ENCODE measurements around the gene SLC66A1. TPM values are rescaled to one million over a fixed set of nuclear protein-coding genes. Genes with fewer than 3 reads are reported as not detected.

Gene SLC66A1
- total and polyA plus RNA-seq, 7 donors = 8.0 to 25.8 (median 18.0) TPM

DNA sequence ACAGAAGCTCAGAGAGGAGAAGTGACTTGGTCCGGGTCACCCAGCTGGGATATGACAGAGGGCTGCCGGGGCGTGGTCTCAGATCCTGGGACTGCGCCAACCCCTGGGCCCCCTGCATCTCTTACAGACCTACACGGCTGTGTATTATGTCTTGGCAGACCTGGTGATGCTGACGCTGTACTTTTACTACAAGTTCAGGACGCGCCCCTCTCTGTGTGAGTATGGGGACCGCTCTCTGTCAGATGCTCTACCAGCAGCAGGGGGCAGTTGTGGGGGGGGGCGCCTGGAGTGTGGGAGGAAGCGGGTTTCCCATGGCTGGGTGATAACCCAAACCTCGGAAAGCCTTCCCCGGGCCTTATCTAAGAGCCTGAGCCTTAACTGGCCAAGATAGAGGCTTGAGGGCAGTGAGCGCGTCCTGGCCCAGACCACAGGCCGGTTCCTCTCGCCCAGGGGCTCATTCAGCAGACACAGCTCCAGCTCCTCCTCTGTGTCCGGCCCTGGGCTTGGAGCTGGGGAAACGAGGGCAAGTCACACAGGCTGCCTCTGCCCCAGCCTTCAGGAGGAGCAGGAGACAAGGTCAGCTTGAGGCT is 13.3 kb downstream of the SLC66A1 start:
- DNase-seq (no peak), ATAC-seq (no peak)
- Histone ChIP-seq H3K36me3 (ENCODE audit: insufficient read depth in 1 of 2, low read depth in 1 of 2) (peaks cover 4 to 93% of the 10 kb centered on the region in 2 donors), H3K4me3 (no peak overlapping the region), H3K27ac (no peak overlapping the region), H3K27me3 (ENCODE audit: insufficient read depth in 3 of 3, low read length in 2 of 3) (no peaks in the 10 kb centered on the region), H3K4me1 (no peaks in the 10 kb centered on the region), H3K9me3 (no peaks in the 10 kb centered on the region)
- intact Hi-C loops (cut with DNase I) = no loop called here
- TF ChIP-seq, protein P1, sequence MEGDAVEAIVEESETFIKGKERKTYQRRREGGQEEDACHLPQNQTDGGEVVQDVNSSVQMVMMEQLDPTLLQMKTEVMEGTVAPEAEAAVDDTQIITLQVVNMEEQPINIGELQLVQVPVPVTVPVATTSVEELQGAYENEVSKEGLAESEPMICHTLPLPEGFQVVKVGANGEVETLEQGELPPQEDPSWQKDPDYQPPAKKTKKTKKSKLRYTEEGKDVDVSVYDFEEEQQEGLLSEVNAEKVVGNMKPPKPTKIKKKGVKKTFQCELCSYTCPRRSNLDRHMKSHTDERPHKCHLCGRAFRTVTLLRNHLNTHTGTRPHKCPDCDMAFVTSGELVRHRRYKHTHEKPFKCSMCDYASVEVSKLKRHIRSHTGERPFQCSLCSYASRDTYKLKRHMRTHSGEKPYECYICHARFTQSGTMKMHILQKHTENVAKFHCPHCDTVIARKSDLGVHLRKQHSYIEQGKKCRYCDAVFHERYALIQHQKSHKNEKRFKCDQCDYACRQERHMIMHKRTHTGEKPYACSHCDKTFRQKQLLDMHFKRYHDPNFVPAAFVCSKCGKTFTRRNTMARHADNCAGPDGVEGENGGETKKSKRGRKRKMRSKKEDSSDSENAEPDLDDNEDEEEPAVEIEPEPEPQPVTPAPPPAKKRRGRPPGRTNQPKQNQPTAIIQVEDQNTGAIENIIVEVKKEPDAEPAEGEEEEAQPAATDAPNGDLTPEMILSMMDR (IDR thresholded peaks at IDR 0.05) = no peak
- 85 to 91% (median 89%) methylated on average over 19 of the region's 19 CpGs for WGBS, 3 donors

DNA sequence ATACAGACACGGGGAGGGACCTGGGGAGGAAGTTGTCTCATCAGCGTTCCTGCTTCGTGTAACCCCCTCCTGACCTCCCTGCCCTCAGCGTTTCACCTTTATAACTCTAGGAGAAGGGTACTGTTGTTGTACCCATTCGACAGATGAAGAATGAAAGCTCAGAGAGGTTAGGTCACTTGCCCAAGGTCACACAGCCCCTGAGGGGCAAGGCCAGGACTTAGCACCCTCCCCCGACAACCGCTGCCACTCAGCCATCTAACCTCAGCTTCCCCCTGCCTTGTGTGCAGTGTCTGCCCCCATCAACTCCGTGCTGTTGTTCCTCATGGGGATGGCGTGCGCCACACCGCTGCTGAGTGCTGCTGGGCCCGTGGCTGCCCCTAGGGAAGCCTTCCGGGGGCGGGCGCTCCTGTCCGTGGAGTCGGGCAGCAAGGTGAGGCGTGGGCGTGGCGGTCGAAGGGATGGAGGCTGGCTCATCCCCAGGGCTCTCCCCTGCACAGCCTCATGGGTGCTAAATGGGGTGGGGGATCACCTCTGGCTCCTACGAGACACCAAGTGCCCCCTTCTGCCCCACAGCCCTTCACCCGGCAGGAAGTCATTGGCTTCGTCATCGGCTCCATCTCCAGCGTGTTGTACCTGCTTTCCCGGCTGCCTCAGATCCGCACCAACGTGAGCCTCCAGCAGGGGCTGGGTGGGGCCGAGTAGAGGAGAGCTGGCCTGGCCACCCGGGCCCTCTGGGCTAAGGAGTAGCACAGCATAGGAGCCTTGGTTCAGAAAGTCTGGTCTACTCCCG is 14.0 kb downstream of the SLC66A1 start:
- Histone ChIP-seq H3K4me3 (no peak overlapping the region), H3K27ac (no peak overlapping the region), H3K36me3 (ENCODE audit: insufficient read depth in 1 of 2, low read depth in 1 of 2) (peaks cover 4 to 91% of the 10 kb centered on the region in 2 donors), H3K9me3 (no peaks in the 10 kb centered on the region), H3K4me1 (no peaks in the 10 kb centered on the region), H3K27me3 (ENCODE audit: insufficient read depth in 3 of 3, low read length in 2 of 3) (no peaks in the 10 kb centered on the region)
- TF ChIP-seq, protein P1 (IDR thresholded peaks at IDR 0.05) = no peak
- intact Hi-C loops (cut with DNase I) = no loop called here
- 87 to 89% (median 88%) methylated on average over 32 of the region's 32 CpGs for WGBS, 3 donors
- DNase-seq = no peak
- no peak for ATAC-seq

DNA sequence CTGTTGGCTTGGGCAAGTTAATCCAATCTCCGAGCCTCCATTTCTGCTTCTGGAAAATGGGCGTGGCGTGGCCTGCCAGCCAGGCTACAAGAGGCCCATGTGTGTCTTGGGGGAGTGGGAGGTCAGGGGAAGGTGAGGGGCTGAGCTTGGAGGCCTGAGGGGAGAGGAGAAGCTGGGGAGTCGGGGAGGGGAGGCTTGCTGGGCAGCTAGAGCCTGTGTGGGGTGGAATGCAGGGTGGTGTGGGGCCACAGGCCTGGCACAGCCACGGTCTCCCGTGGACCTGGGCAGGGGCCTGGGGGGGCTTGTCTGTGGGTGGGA is 14.6 kb downstream of the SLC66A1 start:
- Histone ChIP-seq H3K36me3 (ENCODE audit: insufficient read depth in 1 of 2, low read depth in 1 of 2) (peaks cover 4 to 86% of the 10 kb centered on the region in 2 donors), H3K27ac (no peak overlapping the region), H3K9me3 (no peaks in the 10 kb centered on the region), H3K27me3 (ENCODE audit: insufficient read depth in 3 of 3, low read length in 2 of 3) (no peaks in the 10 kb centered on the region), H3K4me3 (no peak overlapping the region), H3K4me1 (no peaks in the 10 kb centered on the region)
- intact Hi-C loops (cut with DNase I) = no loop called here
- 80 to 94% (median 85%) methylated on average over 6 of the region's 6 CpGs for WGBS, 3 donors
- ATAC-seq (no peak), DNase-seq (no peak)
- TF ChIP-seq, protein P1 (IDR thresholded peaks at IDR 0.05) = no peak

DNA sequence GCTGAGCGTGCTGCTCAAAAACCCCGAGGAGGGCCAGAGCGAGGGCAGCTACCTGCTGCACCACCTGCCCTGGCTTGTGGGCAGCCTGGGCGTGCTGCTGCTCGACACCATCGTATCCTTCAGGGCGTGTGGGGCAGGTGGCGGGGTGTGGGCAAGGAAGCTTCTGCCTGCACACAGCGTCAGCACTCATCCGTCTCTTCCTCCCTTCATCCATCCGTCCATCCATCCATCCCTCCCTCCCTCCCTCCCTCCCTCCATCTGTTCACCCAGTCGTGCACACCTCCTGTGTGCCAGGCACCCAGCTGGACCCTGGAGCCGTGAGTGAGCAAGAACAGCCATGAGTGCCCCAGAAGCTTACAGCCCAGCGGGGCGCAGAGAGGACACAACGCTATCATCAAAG is 15.2 kb downstream of the SLC66A1 start:
- DNase-seq = no peak
- Histone ChIP-seq H3K4me1 (no peaks in the 10 kb centered on the region), H3K36me3 (ENCODE audit: insufficient read depth in 1 of 2, low read depth in 1 of 2) (peaks cover 4 to 84% of the 10 kb centered on the region in 2 donors)

More for the DNA sequence above, 15.2 kb downstream of the SLC66A1 start:
- TF ChIP-seq, protein P1 (IDR thresholded peaks at IDR 0.05) = no peak
- Histone ChIP-seq H3K27ac (no peak overlapping the region), H3K27me3 (ENCODE audit: insufficient read depth in 3 of 3, low read length in 2 of 3) (no peaks in the 10 kb centered on the region), H3K4me3 (no peak overlapping the region), H3K9me3 (no peaks in the 10 kb centered on the region)
- intact Hi-C loops (cut with DNase I) = no loop called here
- no peak for ATAC-seq
- WGBS, 3 donors = 83 to 89% (median 88%) methylated on average over 16 of the region's 16 CpGs
